ENCODE results near the gene TMTC1.

DNA sequence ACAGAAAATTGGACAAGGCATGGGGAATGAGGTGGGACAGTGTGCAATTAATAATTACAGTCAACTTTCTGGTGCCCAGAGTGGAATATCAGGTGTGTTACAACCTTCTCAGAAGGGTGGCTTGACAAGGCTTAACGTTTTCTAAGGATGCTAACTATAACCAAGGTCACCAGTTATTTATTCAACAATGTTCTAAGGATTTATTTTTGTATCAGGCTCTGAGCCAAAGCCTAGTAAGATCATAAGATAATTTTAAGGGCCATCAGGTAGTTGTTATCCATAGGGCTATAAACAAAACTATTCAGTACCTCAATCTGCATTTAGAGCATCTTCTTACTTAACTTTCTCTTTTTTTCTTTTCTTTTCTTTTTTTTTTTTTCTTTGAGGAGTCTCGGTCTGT, 134.0 kb downstream of the TMTC1 start:
- TF ChIP-seq GATA3 (IDR thresholded peaks at IDR 0.05; ENCODE audit: low read depth, low read length) (no peak), GATA2 (IDR thresholded peaks at IDR 0.05; ENCODE audit: low read depth, low read length) (no peak)

All from SH-SY5Y (cell line).